Small intestine (tissue), 7 donors: ENCODE results near the gene PRKN. TPM values are rescaled to one million over a fixed set of nuclear protein-coding genes. Genes with fewer than 3 reads are reported as not detected.

Experiments
- DNase-seq, 2 donors: peaks; one replicate each; pipeline versions ENCODE4 v3.0.0 to v3.0.0-alpha.2; 2013
- FAIRE-seq: peaks from 2 replicates; lab custom pipeline; 2012; peaks lifted over from hg19 to GRCh38; lab: Jason Lieb, UNC
- H3K27ac ChIP-seq, 3 donors: one replicate each; pipeline ENCODE4 v1.5.1; 2013; ENCODE audit warnings: low read length in 2 of 3, mild to moderate bottlenecking in 2 of 3, control low read depth in 1 of 3, inconsistent platforms in 1 of 3, low read depth in 1 of 3, moderate library complexity in 1 of 3
- H3K27me3 ChIP-seq, 3 donors: one replicate each; pipeline ENCODE4 v1.6.1; 2013; ENCODE audit warnings: low read length in 3 of 3, inconsistent platforms in 1 of 3; ENCODE audit not compliant: control insufficient read depth in 3 of 3, insufficient read depth in 3 of 3
- H3K36me3 ChIP-seq, 3 donors: one replicate each; pipeline ENCODE4 v1.6.1; 2013; ENCODE audit warnings: low read length in 3 of 3, inconsistent platforms in 1 of 3, low read depth in 1 of 3, mild to moderate bottlenecking in 1 of 3, moderate library complexity in 1 of 3; ENCODE audit not compliant: control insufficient read depth in 3 of 3, insufficient read depth in 2 of 3
- H3K4me1 ChIP-seq, 3 donors: one replicate each; pipeline ENCODE4 v1.6.1; 2013; ENCODE audit warnings: low read length in 2 of 3, inconsistent platforms in 1 of 3, low read depth in 1 of 3, mild to moderate bottlenecking in 1 of 3, moderate library complexity in 1 of 3; ENCODE audit not compliant: control insufficient read depth in 3 of 3, insufficient read depth in 2 of 3
- H3K4me3 ChIP-seq, 3 donors: one replicate each; pipeline ENCODE4 v1.5.1; 2013; ENCODE audit warnings: low read length in 3 of 3, control low read depth in 1 of 3, inconsistent platforms in 1 of 3, low read depth in 1 of 3, mild to moderate bottlenecking in 1 of 3, moderate library complexity in 1 of 3
- H3K9me3 ChIP-seq, 2 donors: one replicate each; pipeline ENCODE4 v1.6.1; 2013; ENCODE audit warnings: low read depth in 1 of 2, low read length in 1 of 2; ENCODE audit not compliant: control insufficient read depth in 2 of 2, insufficient read depth in 1 of 2
- whole genome bisulfite sequencing, 3 donors: extraction: QIAGEN DNeasy Blood & Tissue Kit; methylation state at CpG; one replicate each; pipeline ENCODE4 v1.1.7; 2013; 5-methylcytosine and 5-hydroxymethylcytosine counted together
- polyA plus RNA-seq, 4 donors: library from polyadenylated mRNA; stranded (reverse) in 3 of 4; unstranded in 1 of 4; fragments of 200-250 nt in 3 of 4; fragments of 120-200 nt in 1 of 4; gene quantifications; one replicate each; pipeline versions ENCODE4 v1.2.1 to v1.2.3, GENCODE V29; 2013
- donor health status: healthy with polysubstance abuse.
- donor health status: control.
- donor health status: control.
- donor health status: Bipolar disorder and iron deficiency.
- donor health status: healthy.

The PRKN gene
- polyA plus RNA-seq, 4 donors = 0.27 to 2.3 (median 1.0) TPM

DNA sequence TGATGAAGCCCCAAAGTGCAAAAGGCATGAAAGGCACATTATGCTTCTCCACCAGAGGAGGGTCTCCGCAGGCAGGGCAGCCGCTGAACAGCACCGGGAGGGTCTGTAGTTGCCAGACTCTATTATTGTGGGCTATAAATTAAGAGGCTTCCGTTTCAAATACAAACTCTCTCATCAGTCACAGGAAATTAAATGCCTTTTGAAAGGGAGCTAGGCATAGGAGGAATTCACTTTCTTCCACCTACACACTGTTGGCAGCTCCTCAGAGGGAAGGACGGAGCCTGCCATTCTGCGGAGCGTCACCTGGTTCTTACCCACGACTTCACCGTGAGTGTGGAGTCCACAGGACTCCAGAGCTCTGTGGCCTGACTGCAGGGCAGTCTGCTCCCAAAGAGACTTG, 1312.9 kb downstream of the PRKN start:
- Histone ChIP-seq H3K4me1 (peaks cover 0 to 4% (median 0%) of the 10 kb centered on the region in 3 donors), H3K4me3 (no peak overlapping the region), H3K9me3 (peaks cover 0 to 2% of the 10 kb centered on the region in 2 donors), H3K36me3 (no peaks in the 10 kb centered on the region), H3K27me3 (no peaks in the 10 kb centered on the region), H3K27ac (no peak overlapping the region)
- 74 to 89% (median 76%) methylated on average over 9 of the region's 9 CpGs for WGBS, 3 donors
- no peak for FAIRE-seq
- DNase-seq = no peak

- Histone ChIP-seq H3K27me3 (no peaks in the 10 kb centered on the region), H3K36me3 (no peaks in the 10 kb centered on the region), H3K4me1 (peaks cover 0 to 4% (median 0%) of the 10 kb centered on the region in 3 donors), H3K27ac (no peak overlapping the region), H3K4me3 (no peak overlapping the region), H3K9me3 (peaks cover 0 to 2% of the 10 kb centered on the region in 2 donors)
- FAIRE-seq (no peak), DNase-seq (no peak)
- WGBS, 3 donors = 77 to 91% (median 81%) methylated on average over 11 of the region's 11 CpGs
These were observed 1313.4 kb downstream of the PRKN start for GRCh38 chr6:161414180-161414579.

DNA sequence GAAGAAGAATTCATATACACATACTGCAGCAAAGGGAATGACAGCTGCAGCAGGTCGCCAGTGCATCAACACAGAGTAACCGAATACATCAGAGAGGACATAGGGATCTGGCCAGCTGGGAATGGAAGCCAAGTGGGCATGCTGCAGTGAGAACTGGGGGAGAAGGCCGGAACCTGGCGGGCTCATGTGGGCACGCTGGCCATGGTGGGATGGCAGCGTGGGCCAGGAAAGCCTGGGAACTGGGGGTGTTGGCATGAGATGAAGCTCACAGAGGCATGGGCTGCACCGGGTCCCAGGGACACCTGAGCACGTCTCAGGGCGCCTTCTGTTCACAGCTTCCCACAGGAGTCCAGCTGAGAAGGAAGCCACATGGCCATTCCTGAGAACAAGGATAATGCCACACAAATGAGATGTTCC, 1314.2 kb downstream of the PRKN start:
- WGBS, 3 donors = 82 to 91% (median 87%) methylated on average over 9 of the region's 9 CpGs
- no peak overlapping the region for H3K4me3 ChIP-seq
- FAIRE-seq (no peak), DNase-seq (no peak)
- no peaks in the 10 kb centered on the region for H3K36me3 ChIP-seq
- H3K4me1 ChIP-seq = peaks cover 0 to 4% (median 0%) of the 10 kb centered on the region in 3 donors
- H3K27me3 ChIP-seq = no peaks in the 10 kb centered on the region
- peaks cover 0 to 2% of the 10 kb centered on the region in 2 donors for H3K9me3 ChIP-seq
- H3K27ac ChIP-seq = no peak overlapping the region

DNA sequence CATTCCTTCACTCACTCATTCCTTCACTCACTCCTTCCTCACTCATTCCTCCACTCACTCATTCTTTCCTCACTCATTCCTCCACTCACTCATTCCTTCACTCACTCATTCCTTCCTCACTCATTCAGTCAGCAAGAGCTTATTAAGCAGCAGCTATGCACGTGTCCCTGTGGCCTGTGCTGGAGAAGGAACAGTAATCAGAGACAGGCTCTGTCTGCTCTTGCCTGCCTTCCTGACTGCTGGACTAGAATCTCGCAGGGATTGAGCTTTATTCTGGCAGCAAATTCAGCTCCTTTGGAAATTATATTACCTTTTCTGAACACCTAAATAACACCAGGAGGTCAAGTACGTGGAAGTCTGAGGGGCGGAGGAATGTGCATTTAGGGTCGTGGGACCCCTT, 1314.8 kb downstream of the PRKN start:
- WGBS, 3 donors = 83 to 88% (median 86%) methylated on average over 5 of the region's 5 CpGs
- Histone ChIP-seq H3K27me3 (no peaks in the 10 kb centered on the region), H3K27ac (no peak overlapping the region), H3K4me3 (no peak overlapping the region), H3K9me3 (peaks cover 0 to 2% of the 10 kb centered on the region in 2 donors), H3K36me3 (no peaks in the 10 kb centered on the region), H3K4me1 (peaks cover 0 to 4% (median 0%) of the 10 kb centered on the region in 3 donors)
- no peak for DNase-seq
- FAIRE-seq = no peak

DNA sequence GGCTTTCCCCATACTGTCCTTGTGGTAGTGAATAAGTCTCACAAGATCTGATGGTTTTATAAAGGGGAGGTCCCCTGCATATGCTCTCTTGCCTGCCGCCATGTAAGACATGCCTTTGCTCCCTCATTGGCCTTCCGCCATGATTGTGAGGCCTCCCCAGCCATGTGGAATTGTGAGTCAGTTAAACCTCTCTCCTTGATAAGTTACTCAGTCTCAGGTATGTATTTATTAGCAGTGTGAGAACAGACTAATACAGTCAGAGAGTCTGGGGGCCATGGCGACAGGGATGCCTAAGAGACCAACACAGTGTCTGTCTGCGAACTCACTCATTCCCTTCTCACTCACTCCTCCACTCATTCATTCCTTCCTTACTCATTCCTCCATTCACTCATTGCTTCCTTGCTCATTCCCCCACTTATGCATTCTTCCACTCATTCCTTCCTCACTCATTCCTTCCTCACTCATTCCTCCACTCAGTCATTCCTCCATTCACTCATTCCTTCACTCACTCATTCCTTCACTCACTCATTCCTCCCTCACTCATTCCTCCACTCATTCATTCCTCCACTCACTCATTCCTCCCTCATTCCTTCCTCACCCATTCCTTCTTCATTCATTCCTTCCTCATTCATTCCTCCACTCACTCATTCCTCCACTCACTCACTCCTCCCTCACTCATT, 1316.2 kb downstream of the PRKN start:
- FAIRE-seq (no peak), DNase-seq (no peak)
- 95 to 100% (median 95%) methylated on average over 4 of the region's 4 CpGs for WGBS, 3 donors
- Histone ChIP-seq H3K36me3 (no peaks in the 10 kb centered on the region), H3K4me1 (no peaks in the 10 kb centered on the region), H3K27ac (no peak overlapping the region), H3K9me3 (peaks cover 0 to 2% of the 10 kb centered on the region in 2 donors), H3K27me3 (no peaks in the 10 kb centered on the region), H3K4me3 (no peak overlapping the region)

DNA sequence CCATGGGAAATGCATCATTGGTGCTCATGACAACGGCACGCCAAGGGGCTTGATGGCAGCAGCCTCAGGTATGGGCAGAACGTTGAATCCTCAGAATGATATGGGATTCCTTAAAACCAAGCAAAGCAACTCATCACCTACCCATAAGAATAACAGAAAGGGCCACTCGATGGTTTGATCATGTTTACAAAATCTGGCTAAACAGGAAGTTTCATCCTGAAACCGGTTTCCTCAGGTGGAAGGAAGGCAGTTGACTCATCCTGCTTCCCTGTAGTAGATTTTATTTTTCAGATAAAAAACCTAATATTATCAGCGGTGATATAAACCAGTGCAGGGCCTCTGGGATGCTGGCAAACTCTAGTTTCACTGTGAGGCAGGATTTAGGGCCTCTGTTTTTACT, 1316.8 kb downstream of the PRKN start:
- Histone ChIP-seq H3K4me3 (no peak overlapping the region), H3K27ac (no peak overlapping the region), H3K9me3 (peaks cover 0 to 2% of the 10 kb centered on the region in 2 donors), H3K36me3 (no peaks in the 10 kb centered on the region), H3K27me3 (no peaks in the 10 kb centered on the region), H3K4me1 (no peaks in the 10 kb centered on the region)
- FAIRE-seq (no peak), DNase-seq (no peak)
- WGBS, 3 donors = 87 to 91% (median 89%) methylated on average over 6 of the region's 6 CpGs

DNA sequence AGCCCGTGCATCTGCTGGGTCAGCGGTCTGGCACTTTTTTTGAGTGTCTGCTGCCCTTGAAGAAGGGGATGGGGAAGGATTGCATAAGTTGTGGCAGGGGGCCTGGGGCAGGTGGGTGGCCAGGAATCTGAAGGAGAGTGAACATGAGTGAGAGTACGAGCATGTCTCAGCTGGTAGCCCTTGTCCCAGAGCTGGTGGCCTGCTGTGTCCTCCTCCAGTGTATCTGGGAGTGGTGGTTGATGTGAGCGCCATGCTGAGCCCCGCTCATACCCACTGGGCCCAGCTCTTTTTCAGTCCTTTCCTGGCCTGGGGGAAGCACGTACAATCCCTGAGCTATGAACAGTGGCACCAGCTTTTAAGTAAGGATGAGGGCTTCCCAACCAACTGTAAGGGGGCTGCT, 1317.5 kb downstream of the PRKN start:
- 90 to 94% (median 92%) methylated on average over 6 of the region's 6 CpGs for WGBS, 3 donors
- peaks cover 0 to 2% of the 10 kb centered on the region in 2 donors for H3K9me3 ChIP-seq
- no peaks in the 10 kb centered on the region for H3K4me1 ChIP-seq
- no peak for DNase-seq
- no peak overlapping the region for H3K27ac ChIP-seq
- FAIRE-seq = no peak
- no peaks in the 10 kb centered on the region for H3K27me3 ChIP-seq
- H3K4me3 ChIP-seq = no peak overlapping the region
- H3K36me3 ChIP-seq = no peaks in the 10 kb centered on the region

DNA sequence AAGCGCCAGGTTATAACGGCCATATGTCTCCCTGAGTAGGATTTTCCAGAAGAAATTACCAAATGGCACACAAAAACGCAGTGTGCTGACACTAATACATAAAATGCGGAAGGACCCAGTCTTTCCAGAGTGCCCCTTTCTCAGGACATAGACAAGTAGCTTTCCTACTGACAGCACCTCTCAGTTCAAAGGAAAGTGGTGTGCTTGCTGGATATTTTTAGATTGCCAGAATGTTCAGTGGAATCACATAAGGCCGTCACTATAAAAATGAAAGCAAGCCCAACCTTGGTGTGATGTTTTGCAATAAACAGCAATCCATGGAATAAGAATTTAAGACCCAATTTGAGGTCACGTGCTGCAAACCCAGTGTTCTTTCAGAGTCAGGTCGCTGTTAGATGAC, 1318.2 kb downstream of the PRKN start:
- FAIRE-seq (no peak), DNase-seq (no peak)
- H3K9me3 ChIP-seq = peaks cover 0 to 2% of the 10 kb centered on the region in 2 donors
- H3K4me1 ChIP-seq = no peaks in the 10 kb centered on the region
- no peak overlapping the region for H3K27ac ChIP-seq
- H3K27me3 ChIP-seq = no peaks in the 10 kb centered on the region
- H3K4me3 ChIP-seq = no peak overlapping the region
- H3K36me3 ChIP-seq = no peaks in the 10 kb centered on the region
- WGBS, 3 donors = 80 to 84% (median 83%) methylated on average over 7 of the region's 7 CpGs

DNA sequence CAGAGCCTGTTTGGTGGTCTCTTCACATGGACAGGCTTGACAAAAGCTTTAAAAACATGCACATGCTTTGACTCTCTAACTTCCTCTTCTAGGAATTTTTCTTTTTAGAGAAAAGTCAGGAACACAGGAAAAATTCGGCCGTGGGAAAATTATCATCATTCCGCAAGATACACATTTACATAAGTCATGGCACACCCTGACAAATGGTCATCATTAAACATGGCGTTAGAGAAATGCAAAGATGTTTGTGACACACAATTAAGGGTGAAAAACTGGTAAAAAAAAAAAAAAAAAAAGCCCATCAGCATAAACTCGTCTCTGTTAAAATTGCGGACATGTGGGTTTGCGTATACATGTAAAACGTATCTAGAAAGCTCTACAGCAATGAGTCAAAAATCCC, 1319.5 kb downstream of the PRKN start:
- no peak for FAIRE-seq
- no peak for DNase-seq

More for the DNA sequence above, 1319.5 kb downstream of the PRKN start:
- peaks cover 0 to 13% of the 10 kb centered on the region in 2 donors for H3K9me3 ChIP-seq
- 84 to 89% (median 86%) methylated on average over 8 of the region's 8 CpGs for WGBS, 3 donors
- H3K27me3 ChIP-seq = no peaks in the 10 kb centered on the region
- H3K27ac ChIP-seq = no peak overlapping the region
- no peaks in the 10 kb centered on the region for H3K4me1 ChIP-seq
- no peak overlapping the region for H3K4me3 ChIP-seq
- H3K36me3 ChIP-seq = no peaks in the 10 kb centered on the region
